Brain pericyte (primary cell): Measurements from ENCODE around the gene STRN3.
"Not testable (repeated sequence)": the region's sequence is repeated elsewhere in the genome, so short reads cannot be mapped to it uniquely, and the experiment has no call there.

Source experiments
- DNase-seq: peaks from one replicate; pipeline ENCODE4 v3.0.0-alpha.2; 2012; ENCODE audit warnings: low read depth, low spot score

The STRN3 gene

DNA sequence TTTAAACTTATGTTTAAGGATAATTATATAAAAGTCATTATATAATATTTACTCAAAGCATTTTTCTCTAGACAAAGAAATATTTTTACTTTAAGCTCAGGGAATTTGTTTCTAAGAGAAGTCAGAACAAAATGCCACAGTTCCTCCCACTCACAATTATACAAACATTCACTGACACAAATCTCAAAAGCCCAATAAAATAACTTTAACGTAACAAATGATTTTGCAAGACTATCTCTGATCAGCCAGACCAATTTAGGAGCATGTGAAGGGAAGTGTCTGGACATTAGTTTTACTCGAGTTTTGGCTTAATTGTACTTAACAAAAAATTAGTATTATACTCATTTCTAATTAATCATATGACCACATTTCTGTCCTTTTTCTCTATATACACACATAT, 110.6 kb downstream of the STRN3 start:
- DNase-seq: no peak

DNA sequence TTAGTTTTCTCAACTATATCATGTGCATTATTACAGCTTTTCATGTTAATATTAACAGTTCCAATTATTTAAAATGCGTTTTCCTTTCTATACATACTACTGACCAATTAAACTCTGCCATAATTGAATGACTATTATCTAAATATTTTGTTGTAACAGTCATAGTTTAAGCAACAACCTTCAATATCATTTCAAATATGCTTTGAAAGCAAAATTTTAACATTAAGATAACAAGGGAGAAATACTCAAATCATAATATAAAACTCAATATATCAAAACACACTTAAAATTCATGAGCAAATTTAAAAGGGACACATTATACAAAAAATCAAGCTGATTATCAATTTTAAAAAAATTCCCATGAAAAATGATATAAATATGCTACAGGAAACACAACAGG, 111.4 kb downstream of the STRN3 start:
- no peak for DNase-seq

DNA sequence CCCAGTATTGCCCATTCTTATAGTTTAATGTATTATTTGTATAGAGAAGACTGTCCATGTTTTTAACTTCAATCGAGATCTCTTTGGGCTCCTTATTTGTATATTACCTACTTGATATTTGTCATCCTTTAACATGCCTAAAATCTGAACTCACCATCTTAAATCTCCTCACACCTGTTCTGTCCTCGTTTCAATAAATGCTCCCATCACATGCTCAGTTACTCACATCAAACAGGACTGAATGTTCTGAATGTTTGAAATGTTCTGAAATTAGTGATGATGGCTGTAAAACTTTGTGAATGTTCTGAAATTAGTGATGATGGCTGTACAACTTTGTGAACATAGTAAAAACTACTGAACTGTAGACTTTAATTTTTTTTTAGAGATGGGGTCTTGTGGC, 117.4 kb downstream of the STRN3 start:
- DNase-seq: no peak

DNA sequence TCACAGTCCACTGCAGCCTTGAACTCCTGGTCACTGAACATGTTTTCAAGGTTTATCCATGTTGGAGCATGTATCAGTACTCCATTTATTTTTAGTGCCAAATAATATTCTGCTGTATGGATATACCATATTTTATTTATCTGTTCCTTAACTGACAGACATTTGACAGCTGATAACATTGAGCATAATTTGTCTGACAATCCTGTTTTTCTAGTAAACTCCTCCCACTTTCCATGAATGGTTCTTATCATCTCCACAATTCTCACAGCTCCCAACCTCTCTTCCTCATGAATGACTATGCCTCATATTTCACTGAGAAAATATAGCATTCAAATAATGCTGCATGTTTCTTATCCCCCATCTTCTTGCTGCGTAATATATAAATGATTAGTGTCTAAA, 118.5 kb downstream of the STRN3 start:
- DNase-seq: no peak

DNA sequence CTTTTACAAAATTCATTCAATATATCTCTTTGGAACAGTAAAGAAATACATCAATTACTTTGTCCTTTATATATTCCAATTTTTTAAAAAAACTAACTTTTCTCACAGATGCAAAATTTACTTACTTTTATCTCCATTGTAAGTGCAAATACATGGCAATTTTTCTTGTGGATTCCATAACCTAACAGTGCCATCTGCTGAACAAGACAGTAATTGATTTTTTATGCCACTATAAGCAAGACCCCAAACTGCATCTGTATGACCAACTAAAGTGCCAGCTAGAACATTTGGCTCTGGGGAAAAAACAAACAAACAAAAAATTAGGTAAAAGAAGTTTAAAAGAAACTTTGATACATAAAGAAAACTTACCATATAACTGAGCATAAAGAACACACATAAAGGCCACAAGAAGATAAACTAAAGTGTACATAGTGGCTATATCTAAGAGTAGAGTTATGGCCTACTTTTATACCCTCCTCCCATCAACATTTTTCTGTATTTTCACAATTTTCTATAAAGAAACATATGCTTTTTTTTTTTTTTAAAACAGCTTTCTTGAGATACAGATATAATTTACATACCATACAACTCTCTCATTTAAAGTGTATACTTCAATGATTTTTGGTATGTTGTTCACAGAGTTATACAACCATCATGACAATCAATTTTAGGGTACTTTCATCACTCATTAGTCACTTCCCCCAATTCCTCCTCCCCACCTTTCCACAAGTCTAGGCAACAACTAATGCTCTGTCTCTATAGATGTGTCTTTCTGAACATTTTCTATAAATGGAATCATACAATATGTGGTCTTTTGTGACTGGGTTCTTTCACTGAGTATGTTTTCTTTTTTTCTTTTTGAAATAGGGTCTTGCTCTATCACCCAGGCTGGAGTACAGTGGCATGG, 119.2 kb downstream of the STRN3 start:
- DNase-seq: no peak

DNA sequence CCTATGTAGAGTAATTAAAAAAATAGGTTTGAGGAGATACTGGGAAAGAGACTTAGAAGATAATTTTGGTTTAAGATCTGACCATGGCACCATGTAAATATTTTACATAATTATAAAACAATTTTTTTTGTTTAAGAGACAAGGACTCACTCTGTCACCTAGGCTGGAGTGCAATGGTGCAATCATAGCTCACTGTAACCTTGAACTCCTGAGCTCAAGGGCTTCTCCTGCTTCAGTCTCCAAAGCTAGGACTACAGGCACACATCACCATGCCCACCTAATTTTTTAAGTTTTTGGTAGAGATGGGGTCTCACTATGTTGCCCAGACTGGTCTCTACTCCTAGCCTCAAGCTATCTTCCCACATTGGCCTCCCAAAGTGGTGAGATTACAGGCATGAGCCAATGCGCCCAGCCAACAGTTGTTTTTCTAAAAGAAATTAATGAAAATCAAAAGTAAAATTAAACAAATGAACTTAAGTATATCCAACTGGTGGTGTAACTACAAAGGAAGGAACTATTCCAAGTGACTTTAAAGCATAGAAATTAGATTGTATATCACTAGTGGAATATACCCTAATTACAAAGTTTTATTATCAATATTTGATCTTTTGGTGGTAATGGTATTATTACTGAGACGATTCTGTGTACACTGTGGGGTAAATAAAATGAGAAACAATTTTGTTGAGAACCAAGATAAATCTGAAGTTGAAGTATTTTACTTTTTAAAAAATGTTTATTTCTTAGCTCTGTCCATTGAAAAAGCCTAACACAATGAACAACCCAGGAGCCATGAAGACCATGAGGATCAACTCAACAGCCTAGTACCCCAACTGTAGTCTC, 122.7 kb downstream of the STRN3 start:
- DNase-seq: no peak

DNA sequence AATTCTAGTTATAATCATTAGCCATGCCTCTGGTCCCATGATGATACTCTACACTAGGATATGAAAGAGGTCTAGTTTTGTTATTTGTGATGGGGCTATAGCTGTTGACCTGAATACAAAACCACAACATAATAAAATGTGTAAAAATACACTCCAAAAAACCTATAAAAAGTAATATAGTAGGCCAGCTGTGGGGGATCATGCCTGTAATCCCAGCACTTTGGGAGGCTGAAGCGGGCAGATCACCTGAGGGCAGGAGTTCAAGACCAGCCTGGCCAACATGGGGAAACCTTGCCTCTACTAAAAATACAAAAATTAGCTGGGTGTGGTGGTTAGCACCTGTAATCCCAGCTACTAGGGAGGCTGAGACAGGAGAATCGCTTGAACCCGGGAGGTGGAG, 129.1 kb downstream of the STRN3 start:
- not testable (repeated sequence) for DNase-seq

DNA sequence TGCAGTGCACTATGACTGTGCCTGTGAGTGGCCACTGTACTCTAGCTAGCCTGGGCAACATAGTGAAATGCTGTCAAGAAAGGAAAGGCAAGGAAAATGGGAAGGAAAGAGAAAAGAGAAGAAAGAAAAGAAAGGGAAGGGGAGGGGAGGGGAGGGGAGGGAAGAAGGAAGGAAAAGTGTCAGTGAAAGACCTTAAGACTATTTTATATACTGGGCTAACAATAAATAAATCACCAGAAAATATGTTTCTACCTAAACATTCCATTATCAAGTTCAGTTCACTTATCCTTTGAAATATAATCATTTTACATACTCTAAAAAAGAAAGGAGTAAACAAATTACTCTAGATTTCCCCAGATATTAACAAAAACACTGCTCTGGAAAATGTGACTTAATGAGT, 129.7 kb downstream of the STRN3 start:
- no peak for DNase-seq

DNA sequence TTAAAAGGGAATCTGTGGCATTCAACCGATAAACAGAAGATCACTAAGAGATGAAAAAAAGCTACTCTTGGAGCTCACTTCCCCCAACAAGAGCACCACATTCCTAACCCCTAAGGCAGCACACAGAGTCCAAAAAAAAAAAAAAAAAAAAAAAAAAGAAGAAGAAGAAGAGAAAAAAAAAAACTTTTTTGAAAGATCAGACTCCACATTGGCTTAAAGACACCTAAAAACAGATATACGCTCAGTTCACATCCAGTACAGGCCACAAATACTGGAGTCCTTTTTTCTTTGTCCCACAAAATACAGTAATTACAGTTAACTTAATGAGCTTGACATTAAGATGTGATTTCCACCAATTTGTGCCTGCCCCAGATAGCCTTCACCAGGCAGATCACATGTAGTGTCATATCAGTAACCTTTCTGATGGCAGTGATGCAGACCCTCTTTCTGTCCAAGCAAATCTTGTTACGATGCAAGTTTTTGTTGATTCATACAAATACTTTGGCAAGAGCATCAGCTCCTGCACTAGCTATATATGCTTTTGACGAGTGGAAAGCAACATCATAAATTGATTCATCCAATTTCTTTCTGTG, 131.2 kb downstream of the STRN3 start:
- DNase-seq: no peak

DNA sequence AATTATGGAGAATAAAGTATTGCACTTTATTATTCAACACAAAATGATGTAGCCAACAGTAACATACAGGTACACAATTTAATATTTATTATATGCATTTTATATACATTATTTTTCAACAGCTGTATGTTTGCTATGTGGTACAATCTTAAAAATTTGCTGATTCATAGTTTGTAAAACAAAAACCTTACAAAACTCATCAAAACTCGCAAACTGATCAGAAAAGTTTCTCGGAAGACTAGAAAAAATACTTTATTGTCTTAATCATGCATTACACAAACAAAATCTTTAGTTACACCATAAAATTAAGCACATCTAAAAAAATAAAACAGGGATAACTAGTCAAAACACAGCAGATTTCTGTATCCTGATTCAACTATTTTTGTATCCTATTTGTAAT, 132.4 kb downstream of the STRN3 start:
- no peak for DNase-seq

DNA sequence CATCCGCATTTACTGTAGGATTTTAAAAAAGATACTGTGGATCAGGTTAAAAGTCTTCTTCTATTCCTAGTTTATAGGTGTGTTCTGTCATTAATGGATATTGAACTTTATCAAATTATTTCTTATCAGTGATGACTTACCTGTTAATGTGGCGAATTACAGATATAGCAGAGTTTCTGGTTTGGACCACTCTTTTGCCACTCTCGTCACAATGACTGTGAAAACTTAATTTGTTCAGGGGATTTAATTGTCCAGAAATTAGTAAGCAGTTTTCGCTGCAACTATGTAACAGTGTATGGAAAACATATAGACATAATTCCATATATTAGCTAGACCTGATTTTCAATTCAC, 137.0 kb downstream of the STRN3 start:
- no peak for DNase-seq

DNA sequence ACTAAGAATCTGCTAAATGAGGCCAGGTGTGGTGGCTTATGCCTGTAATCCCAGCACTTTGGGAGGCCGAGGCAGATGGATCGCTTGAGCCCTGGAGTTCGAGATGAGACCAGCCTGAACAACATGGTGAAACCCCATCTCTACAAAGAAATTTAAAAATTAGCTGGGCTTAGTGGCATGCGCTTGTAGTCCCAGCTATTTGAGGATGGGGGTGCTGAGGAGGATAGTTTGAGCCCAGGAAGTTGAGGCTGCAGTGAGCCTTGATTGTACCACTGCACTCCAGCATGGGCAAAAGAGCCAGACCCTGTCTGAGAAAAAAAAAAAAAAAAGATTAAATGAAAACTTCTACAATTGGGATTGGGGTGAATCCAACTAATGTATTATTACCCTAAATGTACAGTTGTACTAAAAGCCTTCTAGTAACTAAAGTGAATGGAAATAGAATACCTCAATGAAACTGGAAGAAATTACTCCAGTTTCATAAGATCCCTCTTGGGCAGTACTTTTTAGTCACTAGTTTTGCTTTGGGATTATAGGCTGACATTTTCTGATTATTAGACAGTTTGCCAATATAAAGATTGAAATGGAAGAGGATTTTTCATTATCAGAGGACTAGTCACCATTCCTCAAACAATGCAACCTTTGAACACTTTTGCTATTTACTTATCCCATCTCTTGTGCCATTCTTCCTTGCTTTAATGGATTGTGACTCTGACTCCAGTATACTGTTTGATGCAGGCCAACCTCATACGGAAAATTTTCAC, 137.5 kb downstream of the STRN3 start:
- DNase-seq: no peak

DNA sequence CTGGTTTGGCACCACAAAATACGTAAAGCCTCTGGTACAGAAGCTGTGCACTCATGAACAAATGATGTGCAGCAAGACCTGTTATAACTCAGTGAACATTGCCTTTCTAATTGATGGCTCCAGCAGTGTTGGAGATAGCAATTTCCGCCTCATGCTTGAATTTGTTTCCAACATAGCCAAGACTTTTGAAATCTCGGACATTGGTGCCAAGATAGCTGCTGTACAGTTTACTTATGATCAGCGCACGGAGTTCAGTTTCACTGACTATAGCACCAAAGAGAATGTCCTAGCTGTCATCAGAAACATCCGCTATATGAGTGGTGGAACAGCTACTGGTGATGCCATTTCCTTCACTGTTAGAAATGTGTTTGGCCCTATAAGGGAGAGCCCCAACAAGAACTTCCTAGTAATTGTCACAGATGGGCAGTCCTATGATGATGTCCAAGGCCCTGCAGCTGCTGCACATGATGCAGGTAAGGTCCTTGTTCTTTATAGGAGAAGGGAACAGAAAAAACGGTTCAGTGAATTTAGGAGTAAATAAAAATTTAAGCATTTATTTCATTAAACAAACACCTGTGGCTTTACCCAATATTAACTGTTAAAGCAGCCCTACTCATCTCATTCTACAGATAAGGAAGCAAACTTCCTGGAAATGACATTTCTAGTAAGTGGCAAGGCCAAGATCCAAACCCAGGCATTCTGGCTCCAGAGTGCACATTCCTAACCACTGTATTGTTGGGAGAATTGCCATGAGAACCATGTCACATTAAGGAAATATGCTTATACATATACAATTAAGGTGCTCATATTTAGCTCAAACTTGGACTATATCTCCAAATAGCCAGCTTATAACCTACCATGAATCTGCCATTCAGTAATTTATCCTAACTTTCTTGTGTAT, 140.1 kb downstream of the STRN3 start:
- no peak for DNase-seq

DNA sequence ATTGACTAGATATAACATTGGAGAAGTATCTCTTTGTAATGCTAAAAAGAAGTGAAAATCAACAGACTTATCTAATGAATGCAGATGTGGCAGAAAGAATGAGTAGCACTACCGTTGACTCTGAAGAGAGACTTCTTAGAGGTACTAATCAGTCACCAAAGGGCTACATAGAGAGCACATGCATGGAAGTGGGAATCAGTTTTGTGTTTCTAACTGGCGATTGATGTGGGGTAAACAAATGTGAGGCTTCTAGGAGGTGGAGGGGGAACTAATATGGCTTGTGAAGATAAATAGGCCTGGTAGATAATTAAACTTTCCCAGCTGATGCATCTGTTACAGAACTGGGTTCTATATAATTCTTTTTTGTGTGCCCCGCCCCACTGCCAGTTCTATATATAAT, 141.3 kb downstream of the STRN3 start:
- no peak for DNase-seq

DNA sequence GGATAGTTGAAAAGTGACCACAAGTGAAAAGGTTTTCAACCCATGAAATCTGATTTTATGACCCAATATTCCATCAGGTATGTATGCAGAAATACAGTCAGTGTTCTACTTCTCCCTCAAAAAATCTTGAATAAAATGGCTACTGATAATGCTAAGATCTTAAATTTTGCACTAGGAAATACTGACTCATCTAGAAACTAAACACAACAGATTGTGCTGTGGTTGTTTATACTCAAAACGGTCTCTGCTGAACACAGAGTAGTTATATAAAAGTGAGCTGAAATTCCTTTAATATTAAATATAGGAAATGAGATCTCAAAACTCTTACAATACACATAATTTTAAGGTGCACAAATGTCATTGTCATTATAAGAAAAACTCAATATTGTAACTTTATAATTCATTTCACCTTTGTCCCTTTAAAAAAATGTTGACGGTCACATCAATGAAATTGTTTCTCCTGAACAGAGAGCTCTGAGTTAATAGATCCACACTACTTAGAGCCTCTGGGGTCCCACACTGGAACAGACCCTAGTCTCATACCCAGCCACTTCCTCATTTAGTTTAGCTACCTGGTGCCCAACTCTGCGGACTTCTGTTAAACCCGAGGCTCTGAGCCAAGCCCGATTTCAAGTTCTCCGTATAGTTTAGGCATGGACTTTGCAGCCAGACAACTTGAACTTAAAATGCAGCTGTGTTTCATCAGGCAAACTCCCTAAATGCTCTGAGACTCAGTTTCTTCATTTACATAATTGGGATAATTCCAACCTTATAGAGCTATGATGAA, 142.5 kb downstream of the STRN3 start:
- no peak for DNase-seq

DNA sequence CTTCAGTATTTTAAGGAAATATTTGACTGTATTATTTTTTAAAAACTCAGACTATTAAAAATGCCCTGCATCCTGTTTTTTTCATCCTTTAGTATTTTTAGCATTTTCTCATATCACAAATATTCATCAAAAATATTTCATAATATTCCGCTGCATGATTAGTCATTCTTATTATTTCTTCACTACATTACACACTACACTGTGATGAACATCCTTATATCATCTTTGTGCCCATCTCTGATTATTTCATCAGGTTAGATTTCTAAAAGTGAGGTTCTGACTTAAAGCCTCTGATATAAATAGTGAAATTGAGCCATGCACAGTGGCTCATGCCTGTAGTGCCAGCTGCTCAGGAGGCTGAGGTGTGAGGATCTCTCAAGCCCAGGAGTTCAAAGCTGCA, 143.7 kb downstream of the STRN3 start:
- no peak for DNase-seq

DNA sequence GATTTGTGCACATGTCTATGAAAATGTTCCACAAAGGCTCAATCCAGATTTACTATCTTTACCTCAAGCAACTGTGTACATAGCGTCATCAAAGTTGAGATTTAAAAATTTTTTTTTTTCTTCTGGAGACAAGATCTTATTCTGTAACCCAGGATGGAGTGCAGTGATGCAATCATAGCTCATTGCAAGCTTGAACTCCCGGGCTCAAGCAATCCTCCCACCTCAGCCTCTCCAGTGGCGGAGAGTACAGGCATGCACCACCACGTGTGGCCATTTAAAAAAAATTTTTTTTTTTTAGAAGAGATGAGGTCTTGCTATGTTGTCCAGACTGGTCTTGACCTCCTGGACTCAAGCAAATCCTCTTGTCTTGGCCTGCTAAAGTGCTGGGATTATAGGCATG, 149.5 kb downstream of the STRN3 start:
- DNase-seq: no peak

DNA sequence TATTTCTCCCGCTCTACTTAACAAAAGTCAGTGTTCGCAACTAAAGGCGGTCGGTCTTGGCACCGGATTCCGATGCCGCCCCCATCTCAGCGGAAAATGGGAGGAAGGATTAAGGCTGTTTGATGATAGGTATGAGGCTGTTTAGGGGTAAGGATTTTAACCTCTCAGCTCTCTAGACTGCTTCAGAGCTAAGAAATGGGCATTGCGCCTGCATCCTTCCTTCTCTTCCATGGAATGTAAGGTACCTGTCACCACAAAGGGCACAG, 150.5 kb downstream of the STRN3 start:
- no peak for DNase-seq

DNA sequence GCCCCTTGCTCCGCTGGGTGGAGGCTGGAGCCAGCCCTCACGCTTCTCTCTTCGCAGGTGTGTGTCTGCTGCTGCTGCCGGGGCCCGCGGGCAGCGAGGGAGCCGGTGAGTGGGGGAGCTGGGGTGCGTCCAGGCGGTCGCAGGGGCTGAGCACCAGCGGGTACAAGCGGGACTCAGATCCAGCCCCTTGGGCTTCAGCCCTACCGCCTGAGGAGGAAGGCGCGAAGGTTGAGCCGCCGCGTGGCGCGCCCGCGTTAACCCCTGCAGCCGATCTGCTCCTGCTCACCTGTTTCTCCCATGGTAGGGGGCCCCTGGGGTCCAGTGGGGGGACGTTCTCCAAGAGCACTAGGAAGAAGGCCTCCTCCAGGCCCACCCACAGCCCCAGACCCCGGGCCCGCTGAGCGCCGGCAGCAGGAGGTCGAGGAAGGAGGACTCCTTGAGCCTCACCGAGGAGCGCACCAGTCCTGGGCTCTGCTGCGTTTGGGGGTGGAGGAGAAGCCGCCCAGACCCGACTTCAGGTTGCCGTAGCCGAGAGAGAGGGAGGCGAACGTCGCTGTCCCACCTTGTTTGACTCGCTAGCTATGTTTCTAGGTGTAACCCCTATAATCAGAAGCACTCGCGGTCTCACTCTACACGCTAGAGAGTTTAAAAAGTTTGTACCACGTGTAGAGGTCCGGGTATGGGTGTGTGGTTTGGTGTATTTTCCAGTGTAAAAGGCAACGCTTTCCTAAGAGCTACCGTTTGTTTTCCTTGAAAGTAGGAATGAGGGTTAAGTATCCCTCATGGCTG, 151.0 kb downstream of the STRN3 start:
- DNase-seq: no peak
